ENCODE data around the gene VKORC1L1. TPM values are rescaled to one million over a fixed set of nuclear protein-coding genes. Genes with fewer than 3 reads are reported as not detected.

VKORC1L1 gene
- total RNA-seq, 1 experiment from 2014 or later: 36.8 TPM

- no peaks in the 10 kb centered on the region for H3K9me3 ChIP-seq (ENCODE audit: low read depth, low read length, poor library complexity, severe bottlenecking)
- DNase-seq (ENCODE audit: low spot score): no peak
- TF ChIP-seq EZH2 (IDR thresholded peaks at IDR 0.05; ENCODE audit: borderline replicate concordance, low read depth, low read length, poor library complexity, severe bottlenecking): no peak
- ChIA-PET CTCF (no interaction called here), POLR2A (ENCODE audit: low non-redundant PET) (no interaction called here)
- H3K4me3 ChIP-seq (ENCODE audit: low read depth, low read length, poor library complexity, severe bottlenecking): no peak overlapping the region
- H3K27me3 ChIP-seq (replicated peaks; ENCODE audit: insufficient read depth, low read depth, low read length, poor library complexity): no peaks in the 10 kb centered on the region
- no peaks in the 10 kb centered on the region for H3K4me1 ChIP-seq (ENCODE audit: insufficient read depth, low read length, poor library complexity, severe bottlenecking)
- intact Hi-C loops (cut with micrococcal nuclease; ENCODE audit: unreplicated experiment): no loop called here
- peaks cover 74% of the 10 kb centered on the region for H3K36me3 ChIP-seq (ENCODE audit: insufficient read depth, low read length, poor library complexity, severe bottlenecking)
- no peak overlapping the region for H3K27ac ChIP-seq (ENCODE audit: low read depth, low read length, poor library complexity, severe bottlenecking)
- no TSS peak for BruUV-seq (replicated peaks)
Observed at GRCh38 chr7:65972976-65973375, 100.1 kb downstream of the VKORC1L1 start.

GRCh38 chr7:65974191-65974801 lies 101.4 kb downstream of the VKORC1L1 start:
- intact Hi-C loops (cut with micrococcal nuclease; ENCODE audit: unreplicated experiment): no loop called here
- POLR2A ChIA-PET (ENCODE audit: low non-redundant PET): no interaction called here
- no peaks in the 10 kb centered on the region for H3K4me1 ChIP-seq (ENCODE audit: insufficient read depth, low read length, poor library complexity, severe bottlenecking)
- no peak overlapping the region for H3K27ac ChIP-seq (ENCODE audit: low read depth, low read length, poor library complexity, severe bottlenecking)
- BruUV-seq (replicated peaks): no TSS peak
- H3K36me3 ChIP-seq (ENCODE audit: insufficient read depth, low read length, poor library complexity, severe bottlenecking): peaks cover 66% of the 10 kb centered on the region
- no peak for TF ChIP-seq CTCF (conservative IDR thresholded peaks at IDR 0.05; ENCODE audit: low read depth, low read length)
- TF ChIP-seq EZH2 (IDR thresholded peaks at IDR 0.05; ENCODE audit: borderline replicate concordance, low read depth, low read length, poor library complexity, severe bottlenecking): no peak
- H3K9me3 ChIP-seq (ENCODE audit: low read depth, low read length, poor library complexity, severe bottlenecking): no peaks in the 10 kb centered on the region
- no peaks in the 10 kb centered on the region for H3K27me3 ChIP-seq (replicated peaks; ENCODE audit: insufficient read depth, low read depth, low read length, poor library complexity)
- DNase-seq (ENCODE audit: low spot score): no peak
- H3K4me3 ChIP-seq (ENCODE audit: low read depth, low read length, poor library complexity, severe bottlenecking): no peak overlapping the region
- CTCF ChIA-PET: no interaction called here

- no peaks in the 10 kb centered on the region for H3K9me3 ChIP-seq (ENCODE audit: low read depth, low read length, poor library complexity, severe bottlenecking)
- no TSS peak for BruUV-seq (replicated peaks)
- ChIA-PET CTCF (no interaction called here), POLR2A (ENCODE audit: low non-redundant PET) (no interaction called here)
- no peaks in the 10 kb centered on the region for H3K27me3 ChIP-seq (replicated peaks; ENCODE audit: insufficient read depth, low read depth, low read length, poor library complexity)
- peaks cover 64% of the 10 kb centered on the region for H3K36me3 ChIP-seq (ENCODE audit: insufficient read depth, low read length, poor library complexity, severe bottlenecking)
- no peak for DNase-seq (ENCODE audit: low spot score)
- no peak overlapping the region for H3K4me3 ChIP-seq (ENCODE audit: low read depth, low read length, poor library complexity, severe bottlenecking)
- intact Hi-C loops (cut with micrococcal nuclease; ENCODE audit: unreplicated experiment): no loop called here
- no peak overlapping the region for H3K27ac ChIP-seq (ENCODE audit: low read depth, low read length, poor library complexity, severe bottlenecking)
- no peaks in the 10 kb centered on the region for H3K4me1 ChIP-seq (ENCODE audit: insufficient read depth, low read length, poor library complexity, severe bottlenecking)
- TF ChIP-seq EZH2 (IDR thresholded peaks at IDR 0.05; ENCODE audit: borderline replicate concordance, low read depth, low read length, poor library complexity, severe bottlenecking): no peak
- TF ChIP-seq CTCF (conservative IDR thresholded peaks at IDR 0.05; ENCODE audit: low read depth, low read length): no peak
Observed at GRCh38 chr7:65974876-65975275, 102.0 kb downstream of the VKORC1L1 start.
